IPS-20b (cell line): ENCODE results near the gene KCNE1.
A peak's percentile ranks its signal among the peaks of the same experiment; 100 is the strongest.

Source experiments
- H3K27ac ChIP-seq: one replicate; pipeline ENCODE4 v1.5.1; 2013; ENCODE audit warnings: low read length
- H3K27me3 ChIP-seq: 2 replicates; pipeline ENCODE4 v1.6.1; 2013; ENCODE audit warnings: mild to moderate bottlenecking, low read length, inconsistent platforms; ENCODE audit not compliant: insufficient read depth
- H3K36me3 ChIP-seq: 2 replicates; pipeline ENCODE4 v1.6.1; 2013; ENCODE audit warnings: low read depth, mild to moderate bottlenecking, inconsistent platforms, low read length, moderate library complexity; ENCODE audit not compliant: insufficient read depth
- H3K4me1 ChIP-seq: 2 replicates; pipeline ENCODE4 v1.6.1; 2013; ENCODE audit warnings: mild to moderate bottlenecking, control low read depth, inconsistent platforms, low read length, moderate library complexity; ENCODE audit not compliant: insufficient read depth
- H3K4me3 ChIP-seq: 2 replicates; pipeline ENCODE4 v1.5.1; 2013; ENCODE audit warnings: mild to moderate bottlenecking, low read length, inconsistent platforms
- H3K9ac ChIP-seq: 2 replicates; pipeline ENCODE4 v1.6.1; 2013; ENCODE audit warnings: low read depth, mild to moderate bottlenecking, inconsistent platforms, low read length, moderate library complexity
- H3K9me3 ChIP-seq: 2 replicates; pipeline ENCODE4 v1.6.1; 2013; ENCODE audit warnings: mild to moderate bottlenecking, low read depth, low read length, inconsistent platforms; ENCODE audit not compliant: insufficient read depth

KCNE1 gene

DNA sequence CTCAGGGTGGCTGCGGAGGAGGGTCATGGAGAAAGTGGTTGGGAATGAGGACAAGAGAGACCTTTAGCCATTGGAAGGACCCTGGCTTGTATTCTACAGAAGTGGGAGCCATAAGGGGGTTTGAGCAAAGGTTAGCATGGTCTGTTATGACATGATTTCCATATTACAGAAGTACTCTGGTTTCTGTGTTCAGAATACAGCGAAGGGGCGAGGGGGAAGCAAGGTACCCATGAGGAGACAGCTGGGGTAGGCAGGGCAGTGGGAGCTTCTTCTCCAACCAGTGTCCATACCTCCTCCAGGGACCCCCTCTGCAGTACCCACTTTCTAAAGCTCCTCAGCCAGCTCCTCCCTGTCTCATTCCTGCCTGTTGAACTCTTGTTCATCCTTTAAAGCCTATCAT, 21.9 kb upstream of the KCNE1 start:
- Histone ChIP-seq H3K4me1 (no peaks in the 10 kb centered on the region), H3K27ac (no peak overlapping the region), H3K9me3 (no peaks in the 10 kb centered on the region), H3K9ac (no peak overlapping the region), H3K4me3 (no peak overlapping the region), H3K36me3 (no peaks in the 10 kb centered on the region), H3K27me3 (no peaks in the 10 kb centered on the region)

DNA sequence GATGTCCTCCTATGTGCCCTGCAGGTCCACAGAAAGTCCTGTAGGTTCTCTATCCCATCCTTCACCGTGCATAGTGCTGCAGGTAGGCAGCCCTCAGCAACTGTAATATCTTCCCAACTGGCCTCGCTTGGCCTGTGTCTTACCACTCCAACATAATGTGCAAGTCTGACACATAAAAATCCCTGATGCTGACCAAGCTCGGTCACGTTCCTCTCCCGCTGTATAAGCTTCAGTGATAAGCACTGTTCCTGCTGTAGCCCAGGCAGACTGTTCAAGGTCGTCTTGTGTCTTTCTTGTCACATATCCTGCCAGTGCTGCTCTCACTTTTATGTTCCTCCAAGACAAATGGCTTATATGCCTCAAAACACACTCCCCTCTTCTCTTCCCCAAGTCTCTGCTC, 19.4 kb upstream of the KCNE1 start:
- Histone ChIP-seq H3K4me3 (no peak overlapping the region), H3K27ac (no peak overlapping the region), H3K27me3 (no peaks in the 10 kb centered on the region), H3K36me3 (no peaks in the 10 kb centered on the region), H3K9ac (no peak overlapping the region), H3K4me1 (peaks cover 4% of the 10 kb centered on the region; the same call in 1 of the 2 replicates), H3K9me3 (no peaks in the 10 kb centered on the region)

GRCh38 chr21:34530261-34530660, 18.3 kb upstream of the KCNE1 start:
- H3K27ac ChIP-seq, result no peak overlapping the region

GRCh38 chr21:34528131-34528561, 16.1 kb upstream of the KCNE1 start:
- peaks cover 26% of the 10 kb centered on the region for H3K4me1 ChIP-seq
- H3K9me3 ChIP-seq, result no peaks in the 10 kb centered on the region
- H3K36me3 ChIP-seq, result no peaks in the 10 kb centered on the region
- H3K4me3 ChIP-seq, result no peak overlapping the region
- H3K27me3 ChIP-seq, result peaks cover 17% of the 10 kb centered on the region; the same call in 1 of the 2 replicates
- H3K27ac ChIP-seq, result no peak overlapping the region
- H3K9ac ChIP-seq, result no peak overlapping the region

More at GRCh38 chr21:34530261-34530660, 18.3 kb upstream of the KCNE1 start:
- H3K27me3 ChIP-seq, result peaks cover 5% of the 10 kb centered on the region; the same call in 1 of the 2 replicates
- no peak overlapping the region for H3K9ac ChIP-seq
- H3K9me3 ChIP-seq, result no peaks in the 10 kb centered on the region
- H3K36me3 ChIP-seq, result no peaks in the 10 kb centered on the region
- peaks cover 15% of the 10 kb centered on the region for H3K4me1 ChIP-seq
- H3K4me3 ChIP-seq, result no peak overlapping the region

DNA sequence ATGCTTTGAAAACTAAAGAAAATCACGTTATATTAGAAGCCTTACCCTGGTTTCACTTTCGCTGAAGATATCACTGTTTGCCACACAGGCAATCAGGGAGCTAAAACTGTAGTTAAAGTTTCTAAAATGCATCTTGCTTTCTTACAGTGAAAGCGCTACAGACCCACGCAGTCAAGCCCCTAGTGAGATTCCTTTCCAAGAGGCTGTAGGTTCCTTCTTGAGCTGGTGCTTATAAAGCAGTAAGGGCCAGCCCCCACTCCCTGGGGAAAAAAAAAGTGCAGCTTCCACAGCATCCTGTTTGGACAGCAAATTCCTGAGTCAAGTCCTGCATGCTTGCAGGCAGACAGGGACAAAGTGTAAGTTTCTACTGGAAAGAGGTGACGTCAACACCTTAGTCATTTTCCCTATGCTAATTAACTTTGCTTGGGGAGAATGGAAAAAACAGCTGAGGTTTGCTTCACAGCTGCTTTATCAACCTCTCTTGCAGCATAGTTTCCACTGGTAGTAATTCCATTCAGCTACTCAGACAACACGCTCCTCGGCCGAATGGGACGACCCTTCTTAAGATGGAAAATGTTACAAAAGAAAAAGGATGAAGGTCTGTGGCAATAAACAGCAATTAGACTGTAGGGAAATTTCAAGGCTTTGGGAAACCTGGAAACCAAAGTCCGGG, 14.7 kb upstream of the KCNE1 start:
- H3K27me3 ChIP-seq, result peaks cover 17% of the 10 kb centered on the region; the same call in 1 of the 2 replicates
- peak overlapping the region; percentile 31; the same call in 1 of the 2 replicates for H3K9ac ChIP-seq
- H3K27ac ChIP-seq, result no peak overlapping the region
- H3K36me3 ChIP-seq, result no peaks in the 10 kb centered on the region
- H3K9me3 ChIP-seq, result no peaks in the 10 kb centered on the region
- peaks cover 29% of the 10 kb centered on the region for H3K4me1 ChIP-seq
- peak overlapping the region; percentile 36 for H3K4me3 ChIP-seq

GRCh38 chr21:34526241-34526617, 14.2 kb upstream of the KCNE1 start:
- no peak overlapping the region for H3K27ac ChIP-seq
- peaks cover 29% of the 10 kb centered on the region for H3K4me1 ChIP-seq
- H3K9ac ChIP-seq, result peak overlapping the region; percentile 31; the same call in 1 of the 2 replicates
- H3K27me3 ChIP-seq, result peaks cover 17% of the 10 kb centered on the region; the same call in 1 of the 2 replicates
- H3K4me3 ChIP-seq, result peak overlapping the region; percentile 36; the same call in 1 of the 2 replicates
- H3K9me3 ChIP-seq, result no peaks in the 10 kb centered on the region
- H3K36me3 ChIP-seq, result no peaks in the 10 kb centered on the region

- H3K27me3 ChIP-seq, result peaks cover 17% of the 10 kb centered on the region; the same call in 1 of the 2 replicates
- H3K4me3 ChIP-seq, result peak overlapping the region; percentile 43; the same call in 1 of the 2 replicates
- H3K9ac ChIP-seq, result peak overlapping the region; percentile 19; the same call in 1 of the 2 replicates
- H3K4me1 ChIP-seq, result peaks cover 29% of the 10 kb centered on the region
- no peaks in the 10 kb centered on the region for H3K36me3 ChIP-seq
- H3K27ac ChIP-seq, result no peak overlapping the region
- H3K9me3 ChIP-seq, result no peaks in the 10 kb centered on the region
Observed at GRCh38 chr21:34524646-34525601, 12.9 kb upstream of the KCNE1 start.

DNA sequence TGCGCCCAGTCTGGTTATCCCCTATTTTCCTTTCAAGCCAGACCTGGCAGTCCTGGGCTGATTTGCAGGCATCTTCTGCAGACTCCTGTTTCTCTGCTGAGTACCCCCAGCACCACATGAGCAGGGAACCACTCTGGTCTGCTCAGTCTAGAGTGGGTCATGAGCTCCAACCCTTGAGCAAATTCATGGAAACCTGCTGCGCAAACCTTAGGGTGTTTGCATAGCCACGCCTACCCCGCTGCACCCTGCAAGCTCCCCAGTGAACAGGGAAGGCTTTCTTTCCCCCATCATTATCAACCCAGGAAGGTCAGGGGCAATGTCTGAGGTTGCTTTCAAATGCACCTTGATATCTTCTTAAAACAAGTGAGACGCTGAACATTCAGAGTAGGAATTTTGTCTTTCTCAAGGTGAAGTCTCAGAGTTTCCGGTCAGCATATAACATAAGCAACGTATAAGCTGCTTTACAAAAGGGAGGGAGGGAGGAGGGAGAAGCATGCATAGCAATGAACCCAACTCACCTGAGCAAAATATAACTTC, 11.1 kb upstream of the KCNE1 start:
- no peaks in the 10 kb centered on the region for H3K9me3 ChIP-seq
- peaks cover 17% of the 10 kb centered on the region; the same call in 1 of the 2 replicates for H3K27me3 ChIP-seq
- no peak overlapping the region for H3K4me3 ChIP-seq
- H3K27ac ChIP-seq, result no peak overlapping the region
- no peaks in the 10 kb centered on the region for H3K36me3 ChIP-seq
- H3K4me1 ChIP-seq, result peaks cover 29% of the 10 kb centered on the region
- H3K9ac ChIP-seq, result no peak overlapping the region

DNA sequence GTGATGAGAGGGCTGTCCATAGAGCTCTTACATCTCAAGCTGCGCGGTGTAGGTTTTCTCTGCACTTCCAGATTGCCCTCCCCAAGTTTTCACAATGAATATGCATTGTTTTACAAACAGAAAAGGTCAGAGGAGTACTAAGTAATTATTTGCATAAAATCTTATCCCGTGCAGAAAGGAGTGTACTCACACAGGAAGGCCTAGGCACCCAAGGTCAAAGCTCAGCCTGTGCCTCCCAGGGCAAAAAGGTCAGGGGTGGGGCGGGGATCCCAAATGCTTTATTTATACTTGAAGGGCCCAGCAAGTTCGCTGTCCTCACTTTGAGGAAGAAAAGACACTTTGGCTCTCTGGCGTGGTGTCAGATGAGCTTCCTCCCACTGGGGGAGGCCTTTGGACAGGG, 10.3 kb upstream of the KCNE1 start:
- Histone ChIP-seq H3K4me1 (peaks cover 29% of the 10 kb centered on the region), H3K27me3 (peaks cover 17% of the 10 kb centered on the region; the same call in 1 of the 2 replicates), H3K4me3 (no peak overlapping the region), H3K9ac (no peak overlapping the region), H3K27ac (no peak overlapping the region), H3K9me3 (no peaks in the 10 kb centered on the region), H3K36me3 (no peaks in the 10 kb centered on the region)

- no peaks in the 10 kb centered on the region for H3K9me3 ChIP-seq
- H3K4me3 ChIP-seq, result no peak overlapping the region
- peaks cover 26% of the 10 kb centered on the region for H3K4me1 ChIP-seq
- peaks cover 17% of the 10 kb centered on the region; the same call in 1 of the 2 replicates for H3K27me3 ChIP-seq
- H3K9ac ChIP-seq, result no peak overlapping the region
- no peak overlapping the region for H3K27ac ChIP-seq
- H3K36me3 ChIP-seq, result no peaks in the 10 kb centered on the region
Observed at GRCh38 chr21:34521561-34521960, 9.6 kb upstream of the KCNE1 start.

- no peak overlapping the region for H3K9ac ChIP-seq
- H3K4me3 ChIP-seq, result no peak overlapping the region
- no peaks in the 10 kb centered on the region for H3K36me3 ChIP-seq
- H3K27ac ChIP-seq, result no peak overlapping the region
- H3K4me1 ChIP-seq, result peaks cover 20% of the 10 kb centered on the region
- peaks cover 17% of the 10 kb centered on the region; the same call in 1 of the 2 replicates for H3K27me3 ChIP-seq
- H3K9me3 ChIP-seq, result no peaks in the 10 kb centered on the region
Observed at GRCh38 chr21:34520764-34521508, 8.9 kb upstream of the KCNE1 start.
